OCI-M1 (cell line): ENCODE results near the gene MRAS.
"Not testable (repeated sequence)": the region's sequence is repeated elsewhere in the genome, so short reads cannot be mapped to it uniquely, and the experiment has no call there.

Source experiments
- DNase-seq: peaks from one replicate; lab custom pipeline; 2025; lab: John Stamatoyannopoulos, UW

MRAS gene

GRCh38 chr3:138367326-138367850 lies 19.0 kb downstream of the MRAS start:
- DNase-seq, result no peak

GRCh38 chr3:138367911-138368310 lies 19.5 kb downstream of the MRAS start:
- DNase-seq, result peak; percentile 25

- DNase-seq, result no peak
Observed at GRCh38 chr3:138369151-138369900, 20.9 kb downstream of the MRAS start.

GRCh38 chr3:138370321-138370720 lies 21.9 kb downstream of the MRAS start:
- DNase-seq, result no peak

GRCh38 chr3:138371070-138371965 lies 22.9 kb downstream of the MRAS start:
- DNase-seq, result no peak

- no peak for DNase-seq
Observed at GRCh38 chr3:138373087-138373735, 24.8 kb downstream of the MRAS start.

GRCh38 chr3:138373736-138374094 lies 25.3 kb downstream of the MRAS start:
- no peak for DNase-seq

- peak; percentile 46 for DNase-seq
Observed at GRCh38 chr3:138374573-138375134, 26.3 kb downstream of the MRAS start.

- DNase-seq, result no peak
Observed at GRCh38 chr3:138375447-138375846, 27.1 kb downstream of the MRAS start.

GRCh38 chr3:138376663-138377062 lies 28.3 kb downstream of the MRAS start:
- DNase-seq, result no peak

- not testable (repeated sequence) for DNase-seq
Observed at GRCh38 chr3:138377212-138377611, 28.8 kb downstream of the MRAS start.

- no peak for DNase-seq
Observed at GRCh38 chr3:138377804-138378203, 29.4 kb downstream of the MRAS start.

- no peak for DNase-seq
Observed at GRCh38 chr3:138378331-138378730, 30.0 kb downstream of the MRAS start.

GRCh38 chr3:138378990-138379389 lies 30.6 kb downstream of the MRAS start:
- no peak for DNase-seq

GRCh38 chr3:138381413-138381901 lies 33.1 kb downstream of the MRAS start:
- DNase-seq, result no peak

GRCh38 chr3:138381950-138382715 lies 33.8 kb downstream of the MRAS start:
- no peak for DNase-seq

- peak; percentile 45 for DNase-seq
Observed at GRCh38 chr3:138383715-138384465, 35.5 kb downstream of the MRAS start.

GRCh38 chr3:138384531-138384930 lies 36.2 kb downstream of the MRAS start:
- no peak for DNase-seq

- peak; percentile 27 for DNase-seq
Observed at GRCh38 chr3:138384976-138385375, 36.6 kb downstream of the MRAS start.

- DNase-seq, result no peak
Observed at GRCh38 chr3:138389144-138389601, 40.8 kb downstream of the MRAS start.
